ENCODE measurements around the gene GMDS. TPM values are rescaled to one million over a fixed set of nuclear protein-coding genes. Genes with fewer than 3 reads are reported as not detected.

GMDS gene
- total and polyA plus RNA-seq, 11 donors: 4.5 to 10.7 (median 7.0) TPM

GRCh38 chr6:1868561-1869261 is 376.7 kb downstream of the GMDS start:
- intact Hi-C loops (cut with DNase I): no loop called here
- WGBS, 4 donors: 93 to 96% (median 94%) methylated on average over 4 of the region's 4 CpGs
- peaks cover 0 to 18% (median 6%) of the 10 kb centered on the region in 12 donors for H3K4me1 ChIP-seq

GRCh38 chr6:1867197-1867596 is 378.2 kb downstream of the GMDS start:
- ATAC-seq (no peak), DNase-seq (no peak)
- TF ChIP-seq CTCF (IDR thresholded peaks at IDR 0.05): no peak
- no peak for TF ChIP-seq POLR2A (IDR thresholded peaks at IDR 0.05)
- intact Hi-C loops (cut with DNase I): no loop called here
- 95 to 97% (median 96%) methylated on average over 3 of the region's 3 CpGs for WGBS, 4 donors
- Histone ChIP-seq H3K4me3 (no peak overlapping the region), H3K27me3 (peaks cover 0 to 21% (median 0%) of the 10 kb centered on the region in 9 donors), H3K9me3 (no peaks in the 10 kb centered on the region), H3K27ac (no peak overlapping the region), H3K4me1 (peaks cover 0 to 6% (median under 1%) of the 10 kb centered on the region in 12 donors), H3K36me3 (no peaks in the 10 kb centered on the region)

More at GRCh38 chr6:1868561-1869261, 376.7 kb downstream of the GMDS start:
- TF ChIP-seq POLR2A (IDR thresholded peaks at IDR 0.05) (no peak), CTCF (IDR thresholded peaks at IDR 0.05) (no peak)
- no peaks in the 10 kb centered on the region for H3K9me3 ChIP-seq
- no peak for DNase-seq
- H3K27ac ChIP-seq: no peak overlapping the region
- H3K36me3 ChIP-seq: no peaks in the 10 kb centered on the region
- no peak for ATAC-seq
- H3K4me3 ChIP-seq: no peak overlapping the region
- peaks cover 0 to 21% (median 0%) of the 10 kb centered on the region in 9 donors for H3K27me3 ChIP-seq

GRCh38 chr6:1865585-1865984 is 379.8 kb downstream of the GMDS start:
- H3K27me3 ChIP-seq: peaks cover 0 to 19% (median 0%) of the 10 kb centered on the region in 9 donors
- H3K4me1 ChIP-seq: no peaks in the 10 kb centered on the region
- intact Hi-C loops (cut with DNase I): no loop called here
- no peaks in the 10 kb centered on the region for H3K36me3 ChIP-seq
- H3K9me3 ChIP-seq: no peaks in the 10 kb centered on the region
- WGBS, 4 donors: 74 to 83% (median 79%) methylated on average over 7 of the region's 7 CpGs
- DNase-seq (no peak), ATAC-seq (no peak)
- H3K27ac ChIP-seq: no peak overlapping the region
- no peak overlapping the region for H3K4me3 ChIP-seq
- TF ChIP-seq POLR2A (IDR thresholded peaks at IDR 0.05): no peak
- TF ChIP-seq CTCF (IDR thresholded peaks at IDR 0.05): no peak

GRCh38 chr6:1864496-1864895 is 380.9 kb downstream of the GMDS start:
- Histone ChIP-seq H3K4me1 (no peaks in the 10 kb centered on the region), H3K27me3 (peaks cover 0 to 17% (median 0%) of the 10 kb centered on the region in 9 donors), H3K36me3 (no peaks in the 10 kb centered on the region), H3K4me3 (no peak overlapping the region), H3K9me3 (no peaks in the 10 kb centered on the region), H3K27ac (no peak overlapping the region)
- DNase-seq (no peak), ATAC-seq (no peak)
- intact Hi-C loops (cut with DNase I): no loop called here
- TF ChIP-seq CTCF (IDR thresholded peaks at IDR 0.05) (no peak), POLR2A (IDR thresholded peaks at IDR 0.05) (no peak)
- WGBS, 4 donors: 86 to 89% (median 87%) methylated on average over 3 of the region's 3 CpGs

Data from heart left ventricle (tissue), 16 donors.